ENCODE data around the gene POU2F3. TPM values are rescaled to one million over a fixed set of nuclear protein-coding genes. Genes with fewer than 3 reads are reported as not detected.

POU2F3 gene
- total RNA-seq, 2 donors from 2014 or later: 1.5 to 6.1 TPM

GRCh38 chr11:120326228-120326627, 86.3 kb downstream of the POU2F3 start:
- Histone ChIP-seq H3K4me1 (replicated peaks) (no peaks in the 10 kb centered on the region), H3K4me3 (no peak overlapping the region), H3K27me3 (replicated peaks; ENCODE audit: insufficient read depth) (no peaks in the 10 kb centered on the region), H3K9me3 (no peaks in the 10 kb centered on the region), H3K27ac (peak overlapping the region; percentile 97 to 98), H3K36me3 (no peaks in the 10 kb centered on the region)
- intact Hi-C loops (cut with DNase I): no loop called here
- WGBS: 73% methylated on average over 3 of the region's 3 CpGs
- TF ChIP-seq CTCF (IDR thresholded peaks at IDR 0.05) (no peak), POLR2AphosphoS5 (IDR thresholded peaks at IDR 0.05) (no peak), POLR2A (IDR thresholded peaks at IDR 0.05) (no peak)
- DNase-seq (ENCODE audit: low spot score): no peak

GRCh38 chr11:120326845-120327281, 86.9 kb downstream of the POU2F3 start:
- Histone ChIP-seq H3K4me3 (no peak overlapping the region), H3K36me3 (no peaks in the 10 kb centered on the region), H3K4me1 (replicated peaks) (no peaks in the 10 kb centered on the region), H3K27ac (peak overlapping the region; percentile 97 to 98), H3K9me3 (no peaks in the 10 kb centered on the region), H3K27me3 (replicated peaks; ENCODE audit: insufficient read depth) (no peaks in the 10 kb centered on the region)
- WGBS: 47% methylated on average over 4 of the region's 4 CpGs
- no peak for DNase-seq (ENCODE audit: low spot score)
- TF ChIP-seq POLR2AphosphoS5 (IDR thresholded peaks at IDR 0.05): peak; percentile 65
- TF ChIP-seq CTCF (IDR thresholded peaks at IDR 0.05): no peak
- intact Hi-C loops (cut with DNase I): no loop called here

- DNase-seq (ENCODE audit: low spot score): no peak
- 93% methylated on average over 4 of the region's 4 CpGs for whole genome bisulfite sequencing
- Histone ChIP-seq H3K27me3 (replicated peaks; ENCODE audit: insufficient read depth) (no peaks in the 10 kb centered on the region), H3K4me1 (replicated peaks) (no peaks in the 10 kb centered on the region), H3K36me3 (no peaks in the 10 kb centered on the region), H3K27ac (peak overlapping the region; percentile 97 to 98), H3K4me3 (no peak overlapping the region), H3K9me3 (no peaks in the 10 kb centered on the region)
- TF ChIP-seq POLR2AphosphoS5 (IDR thresholded peaks at IDR 0.05) (no peak), POLR2A (IDR thresholded peaks at IDR 0.05) (no peak), CTCF (IDR thresholded peaks at IDR 0.05) (no peak)
- intact Hi-C loops (cut with DNase I): no loop called here
These were observed 87.4 kb downstream of the POU2F3 start for GRCh38 chr11:120327311-120327710.

- no peaks in the 10 kb centered on the region for H3K36me3 ChIP-seq
- H3K4me1 ChIP-seq (replicated peaks): no peaks in the 10 kb centered on the region
- no peaks in the 10 kb centered on the region for H3K27me3 ChIP-seq (replicated peaks; ENCODE audit: insufficient read depth)
- no peak overlapping the region for H3K27ac ChIP-seq
- WGBS: 83% methylated on average over 3 of the region's 3 CpGs
- no peak for DNase-seq (ENCODE audit: low spot score)
- TF ChIP-seq POLR2AphosphoS5 (IDR thresholded peaks at IDR 0.05) (no peak), POLR2A (IDR thresholded peaks at IDR 0.05) (no peak), CTCF (IDR thresholded peaks at IDR 0.05) (no peak)
- intact Hi-C loops (cut with DNase I): no loop called here
- H3K4me3 ChIP-seq: no peak overlapping the region
- H3K9me3 ChIP-seq: no peaks in the 10 kb centered on the region
These were observed 89.6 kb downstream of the POU2F3 start for GRCh38 chr11:120329556-120329955.

- TF ChIP-seq POLR2AphosphoS5 (IDR thresholded peaks at IDR 0.05): no peak
- Histone ChIP-seq H3K4me1 (replicated peaks) (no peaks in the 10 kb centered on the region), H3K27ac (no peak overlapping the region), H3K9me3 (no peaks in the 10 kb centered on the region), H3K4me3 (no peak overlapping the region), H3K36me3 (no peaks in the 10 kb centered on the region), H3K27me3 (replicated peaks; ENCODE audit: insufficient read depth) (no peaks in the 10 kb centered on the region)
- DNase-seq (ENCODE audit: low spot score): no peak
- intact Hi-C loops (cut with DNase I): loop anchor here (10.0 kb wide), 3 partner anchors 75 to 355 kb away; no protein-coding TSS in a partner anchor
- 94% methylated on average over 6 of the region's 6 CpGs for WGBS
These were observed 90.1 kb downstream of the POU2F3 start for GRCh38 chr11:120330045-120330444.
